ENCODE measurements around the gene SH3BP2.

- TF ChIP-seq POLR2AphosphoS5 (IDR thresholded peaks at IDR 0.05) (no peak), POLR2A (IDR thresholded peaks at IDR 0.05) (no peak)
Measured at GRCh38 chr4:2797545-2798305, 4.8 kb downstream of the SH3BP2 start.

Measured in transverse colon (tissue), 3 donors.